Tibial nerve (tissue), 4 donors: ENCODE measurements around the gene SRP19.

Experiments
- EP300 ChIP-seq, 2 donors: sonication (generic); formaldehyde crosslinking; IDR thresholded peaks; one replicate each; pipeline ENCODE4 v1.6.1; 2017; ENCODE audit warnings: antibody characterized with exemption in 2 of 2, mild to moderate bottlenecking in 1 of 2
- TF ChIP-seq, protein P1 (sequence below), 5 experiments: fragments of 200-600 bp in 3 of 5; fragments of 450-650 bp in 2 of 5; sonication (generic) in 3 of 5; IDR thresholded peaks; one replicate each; pipeline ENCODE4 v1.5.1; 2016 to 2019; ENCODE audit warnings: antibody characterized with exemption in 5 of 5, mild to moderate bottlenecking in 3 of 5, moderate library complexity in 2 of 5

GRCh38 chr5:112870966-112871365 lies 9.9 kb downstream of the SRP19 start:
- TF ChIP-seq, protein P1, sequence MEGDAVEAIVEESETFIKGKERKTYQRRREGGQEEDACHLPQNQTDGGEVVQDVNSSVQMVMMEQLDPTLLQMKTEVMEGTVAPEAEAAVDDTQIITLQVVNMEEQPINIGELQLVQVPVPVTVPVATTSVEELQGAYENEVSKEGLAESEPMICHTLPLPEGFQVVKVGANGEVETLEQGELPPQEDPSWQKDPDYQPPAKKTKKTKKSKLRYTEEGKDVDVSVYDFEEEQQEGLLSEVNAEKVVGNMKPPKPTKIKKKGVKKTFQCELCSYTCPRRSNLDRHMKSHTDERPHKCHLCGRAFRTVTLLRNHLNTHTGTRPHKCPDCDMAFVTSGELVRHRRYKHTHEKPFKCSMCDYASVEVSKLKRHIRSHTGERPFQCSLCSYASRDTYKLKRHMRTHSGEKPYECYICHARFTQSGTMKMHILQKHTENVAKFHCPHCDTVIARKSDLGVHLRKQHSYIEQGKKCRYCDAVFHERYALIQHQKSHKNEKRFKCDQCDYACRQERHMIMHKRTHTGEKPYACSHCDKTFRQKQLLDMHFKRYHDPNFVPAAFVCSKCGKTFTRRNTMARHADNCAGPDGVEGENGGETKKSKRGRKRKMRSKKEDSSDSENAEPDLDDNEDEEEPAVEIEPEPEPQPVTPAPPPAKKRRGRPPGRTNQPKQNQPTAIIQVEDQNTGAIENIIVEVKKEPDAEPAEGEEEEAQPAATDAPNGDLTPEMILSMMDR (IDR thresholded peaks at IDR 0.05) = no peak
- no peak for TF ChIP-seq EP300 (IDR thresholded peaks at IDR 0.05)
